ENCODE measurements around the gene UGT3A2. TPM values are rescaled to one million over a fixed set of nuclear protein-coding genes. Genes with fewer than 3 reads are reported as not detected.

The UGT3A2 gene
- total and polyA plus RNA-seq, 2 of the 4 experiments (the other 2 are of a cell fraction), result not detected

GRCh38 chr5:36096486-36096885 lies 29.8 kb upstream of the UGT3A2 start:
- in situ Hi-C loops (cut with MboI; ENCODE audit: low sequenced_read_pairs), result no loop called here
- Histone ChIP-seq H3K4ac (ENCODE audit: low read depth, low read length) (no peak overlapping the region), H3K23ac (ENCODE audit: low read depth, low read length) (no peak overlapping the region), H2BK15ac (ENCODE audit: low read depth, low read length) (no peak overlapping the region), H4K20me1 (ENCODE audit: insufficient read depth, low read length) (no peaks in the 10 kb centered on the region), H3K27ac (ENCODE audit: insufficient read depth, low read length) (no peak overlapping the region), H4K5ac (ENCODE audit: low read depth, low read length) (no peak overlapping the region), H3K27me3 (ENCODE audit: control insufficient read depth, insufficient read depth, low read length) (no peaks in the 10 kb centered on the region), H3K79me1 (ENCODE audit: low read depth in 1 of 2, low read length in 2 of 2) (no peaks in the 10 kb centered on the region), H2BK5ac (ENCODE audit: low read depth, low read length, poor library complexity, severe bottlenecking) (no peak overlapping the region), H4K91ac (ENCODE audit: insufficient read depth, low read depth, low read length) (no peak overlapping the region), H3K18ac (ENCODE audit: low read depth, low read length) (no peak overlapping the region), H3K9ac (ENCODE audit: low read depth, low read length) (no peak overlapping the region), H4K8ac (ENCODE audit: low read depth in 2 of 2, low read length in 2 of 2) (no peak overlapping the region), H2AFZ (replicated peaks; ENCODE audit: low read length, poor library complexity) (no peak overlapping the region), H3K9me3 (ENCODE audit: control insufficient read depth, insufficient read depth, low read length) (no peaks in the 10 kb centered on the region), H3K36me3 (ENCODE audit: control insufficient read depth, insufficient read depth, low read length) (no peaks in the 10 kb centered on the region), H2BK120ac (ENCODE audit: low read depth, low read length) (no peak overlapping the region), H3K4me1 (ENCODE audit: control insufficient read depth, insufficient read depth, low read length) (no peaks in the 10 kb centered on the region), H3K14ac (replicated peaks; ENCODE audit: low read depth, low read length) (no peak overlapping the region), H2AK5ac (ENCODE audit: low read depth, low read length) (no peak overlapping the region), H2BK20ac (ENCODE audit: low read depth, low read length) (no peak overlapping the region), H3K9me1 (ENCODE audit: insufficient read depth, low read length) (no peaks in the 10 kb centered on the region), H3K4me3 (ENCODE audit: insufficient read depth, low read depth, low read length) (no peak overlapping the region), H3K56ac (ENCODE audit: extremely low read depth, insufficient read depth, low read length) (no peak overlapping the region), H2AK9ac (replicated peaks; ENCODE audit: low read depth, low read length, poor library complexity) (no peak overlapping the region), H3K4me2 (ENCODE audit: low read depth, low read length) (no peak overlapping the region)
- no peak for ATAC-seq (ENCODE audit: low read depth)
- CTCF ChIA-PET, result interaction anchor here (1.3 kb wide), 1 partner anchor 18 kb away, joined by 7 read pairs; no protein-coding TSS in a partner anchor
- POLR2A ChIA-PET (ENCODE audit: unreplicated experiment), result no interaction called here
- no peak for TF ChIP-seq BHLHE40 (IDR thresholded peaks at IDR 0.05; ENCODE audit: low read depth, low read length)
- TF ChIP-seq NFE2L2 (IDR thresholded peaks at IDR 0.05; ENCODE audit: low read depth, low read length), result no peak
- TF ChIP-seq CHD1 (IDR thresholded peaks at IDR 0.05; ENCODE audit: low read depth, low read length), result no peak
- TF ChIP-seq CEBPB (IDR thresholded peaks at IDR 0.05; ENCODE audit: low read depth, low read length), result no peak
- no peak for TF ChIP-seq ELK1 (IDR thresholded peaks at IDR 0.05; ENCODE audit: borderline replicate concordance, low read depth, low read length)
- no peak for TF ChIP-seq RCOR1 (IDR thresholded peaks at IDR 0.05; ENCODE audit: insufficient replicate concordance, low read length)
- TF ChIP-seq USF2 (IDR thresholded peaks at IDR 0.05; ENCODE audit: low read depth, low read length), result no peak
- TF ChIP-seq FOS (IDR thresholded peaks at IDR 0.05; ENCODE audit: low read depth, low read length), result no peak
- intact Hi-C loops (cut with micrococcal nuclease), result no loop called here
- no TSS peak for BruUV-seq (replicated peaks)
- dilution Hi-C loops (cut with HindIII; ENCODE audit: low sequenced_read_pairs, unreplicated experiment), result no loop called here
- DNase-seq, result no peak
